HG03565 (cell line): Measurements from ENCODE around the gene TMEM169.
"Not testable (repeated sequence)": the region's sequence is repeated elsewhere in the genome, so short reads cannot be mapped to it uniquely, and the experiment has no call there.

ENCODE experiments used
- ATAC-seq: cut with Tn5 transposase; IDR thresholded peaks from one replicate; pipeline ENCODE4 v1.9.1; 2021; ENCODE audit warnings: mild to moderate bottlenecking, moderate library complexity; ENCODE audit not compliant: unreplicated experiment

TMEM169 gene

GRCh38 chr2:216126943-216127342 lies 45.2 kb downstream of the TMEM169 start:
- ATAC-seq, result no peak

- ATAC-seq, result no peak
These were observed 48.7 kb downstream of the TMEM169 start for GRCh38 chr2:216130346-216130971.

- ATAC-seq, result no peak
These were observed 49.6 kb downstream of the TMEM169 start for GRCh38 chr2:216131175-216131926.

GRCh38 chr2:216132585-216132984 lies 50.9 kb downstream of the TMEM169 start:
- no peak for ATAC-seq

- no peak for ATAC-seq
These were observed 51.7 kb downstream of the TMEM169 start for GRCh38 chr2:216133397-216133796.

GRCh38 chr2:216134958-216135541 lies 53.3 kb downstream of the TMEM169 start:
- ATAC-seq, result no peak

- ATAC-seq, result no peak
These were observed 58.2 kb downstream of the TMEM169 start for GRCh38 chr2:216139884-216140283.

GRCh38 chr2:216141516-216141915 lies 59.8 kb downstream of the TMEM169 start:
- not testable (repeated sequence) for ATAC-seq

- ATAC-seq, result peak; percentile 97
These were observed 60.8 kb downstream of the TMEM169 start for GRCh38 chr2:216142540-216142939.

- no peak for ATAC-seq
These were observed 62.7 kb downstream of the TMEM169 start for GRCh38 chr2:216144372-216144771.

GRCh38 chr2:216144857-216145256 lies 63.1 kb downstream of the TMEM169 start:
- ATAC-seq, result no peak

GRCh38 chr2:216146573-216146972 lies 64.9 kb downstream of the TMEM169 start:
- ATAC-seq, result no peak

GRCh38 chr2:216147172-216148131 lies 65.7 kb downstream of the TMEM169 start:
- no peak for ATAC-seq

- ATAC-seq, result no peak
These were observed 67.3 kb downstream of the TMEM169 start for GRCh38 chr2:216148983-216149382.

GRCh38 chr2:216149741-216150140 lies 68.0 kb downstream of the TMEM169 start:
- no peak for ATAC-seq

GRCh38 chr2:216151313-216152025 lies 69.8 kb downstream of the TMEM169 start:
- no peak for ATAC-seq
